ENCODE data around the gene N4BP2L2.

GRCh38 chr13:32446773-32447465 lies 91.7 kb downstream of the N4BP2L2 start:
- no peak for TF ChIP-seq EZH2 (IDR thresholded peaks at IDR 0.05; ENCODE audit: borderline replicate concordance, low read length)
- no peak for TF ChIP-seq CTCF (conservative IDR thresholded peaks at IDR 0.05 in 1 of 2, IDR thresholded peaks at IDR 0.05 in 1 of 2; ENCODE audit: extremely low read depth in 1 of 2, insufficient read depth in 1 of 2, low read depth in 1 of 2, low read length in 2 of 2)
